ENCODE data around the gene NOL4L.
"Not testable (repeated sequence)": the region's sequence is repeated elsewhere in the genome, so short reads cannot be mapped to it uniquely, and the experiment has no call there.

The NOL4L gene

DNA sequence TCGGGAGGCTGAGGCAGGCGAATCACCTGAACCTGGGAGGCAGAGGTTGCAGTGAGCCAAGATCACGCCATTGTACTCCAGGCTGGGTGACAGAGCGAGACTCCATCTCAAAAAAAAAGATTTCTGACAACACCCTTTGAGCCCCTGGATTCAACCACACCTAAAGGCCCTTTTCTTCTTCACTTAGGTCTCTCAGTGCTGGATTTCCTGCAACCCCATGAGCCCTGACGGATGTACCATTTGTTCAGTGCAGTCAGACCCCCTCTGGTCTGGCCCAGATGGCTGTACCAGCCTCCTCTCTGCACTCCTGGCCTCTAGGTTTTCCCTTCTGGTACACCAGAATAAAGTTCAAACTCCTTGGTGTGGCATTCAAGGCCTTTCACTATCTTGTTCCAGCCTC, 9.1 kb upstream of the NOL4L start:
- no peak for DNase-seq

DNA sequence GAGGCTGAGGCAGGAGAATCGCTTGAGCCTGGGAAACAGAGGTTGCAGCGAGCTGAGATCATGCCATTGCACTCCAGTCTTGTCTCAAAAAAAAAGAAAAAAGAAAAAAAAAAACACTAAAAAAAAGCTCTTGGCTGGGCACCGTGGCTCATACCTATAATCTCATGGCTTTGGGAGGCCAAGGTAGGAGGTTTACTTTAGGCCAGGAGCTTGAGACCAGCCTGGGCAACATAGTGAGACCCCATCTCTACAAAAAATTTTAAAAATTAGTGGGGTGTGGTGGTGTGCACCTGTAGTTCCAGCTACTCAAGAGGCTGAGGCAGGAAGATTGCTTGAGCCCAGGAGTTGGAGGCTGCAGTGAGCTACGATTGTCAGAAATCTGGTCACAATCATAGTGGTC, 7.5 kb upstream of the NOL4L start:
- DNase-seq = not testable (repeated sequence)

DNA sequence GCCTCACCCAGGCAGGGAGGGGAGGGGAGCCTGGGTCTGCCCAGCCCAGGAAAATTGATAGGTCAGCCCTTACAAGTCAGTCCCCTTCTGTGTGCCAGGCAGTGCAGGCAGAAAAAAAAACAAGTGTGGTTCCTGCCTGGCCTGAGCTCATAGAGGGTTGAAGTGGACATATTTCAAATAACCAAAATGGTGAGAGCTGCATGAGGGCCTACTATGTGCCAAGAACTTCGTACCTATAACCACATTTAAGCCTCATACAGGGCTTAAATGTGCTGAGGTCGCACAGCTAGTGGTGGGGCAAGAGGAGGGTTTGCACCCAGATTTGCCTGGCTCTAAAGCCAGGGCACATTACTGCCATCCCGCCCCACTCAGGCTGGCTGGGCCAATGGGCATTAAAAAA, 6.9 kb upstream of the NOL4L start:
- no peak for DNase-seq

DNA sequence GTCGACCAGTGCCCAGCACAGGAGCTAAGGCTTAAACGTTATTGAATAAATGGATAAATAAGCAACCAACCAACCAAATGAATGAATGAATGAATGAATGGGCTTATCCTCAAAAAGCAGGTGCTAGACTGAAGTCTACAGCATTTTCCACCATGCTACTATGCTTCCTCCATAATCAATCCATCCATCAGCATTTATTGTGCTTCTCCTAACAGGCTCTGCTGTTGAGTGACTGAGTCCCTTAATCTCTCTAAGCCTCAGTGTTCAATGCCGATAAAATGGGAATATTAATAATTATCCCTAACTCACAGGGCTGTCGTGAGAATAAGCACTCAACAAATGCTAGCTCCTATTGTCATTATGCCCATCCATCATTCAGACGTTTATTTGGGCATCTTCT, 4.6 kb upstream of the NOL4L start:
- DNase-seq = no peak

- no peak for DNase-seq
Observed at GRCh38 chr20:32589256-32589655, 4.1 kb upstream of the NOL4L start.

- no peak for DNase-seq
Observed at GRCh38 chr20:32588040-32588439, 2.9 kb upstream of the NOL4L start.

- no peak for DNase-seq
Observed at GRCh38 chr20:32586291-32586690, 1.2 kb upstream of the NOL4L start.

DNA sequence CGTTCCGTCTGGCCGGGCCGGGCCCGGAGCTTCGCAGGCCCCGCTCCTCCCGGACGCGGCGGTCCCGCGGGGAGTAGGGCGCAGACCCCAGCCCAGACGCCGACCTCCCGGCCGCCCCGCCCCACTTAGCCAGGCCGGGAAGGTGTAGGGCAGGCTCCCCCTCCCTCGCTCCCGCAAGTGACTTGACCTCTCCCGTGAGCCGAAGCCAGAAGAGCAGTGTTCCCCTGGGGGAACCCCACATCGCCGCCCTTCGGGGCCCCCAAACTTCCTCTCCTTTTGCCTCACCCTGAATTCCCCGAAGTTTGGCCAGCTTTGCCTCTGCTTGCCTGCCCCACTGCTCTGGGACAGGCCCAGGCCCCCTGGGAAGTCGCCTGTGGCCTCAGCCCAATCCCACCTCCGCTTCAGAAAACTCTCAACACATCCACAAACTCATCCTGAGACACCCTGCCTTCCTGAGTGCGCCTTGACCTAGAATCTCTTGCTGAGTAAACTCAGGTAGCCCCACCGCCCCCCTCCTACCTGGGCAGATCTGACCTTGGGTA, 524 bp upstream of the NOL4L start:
- no peak for DNase-seq

- DNase-seq = no peak
Observed at GRCh38 chr20:32583581-32584070, 1.5 kb downstream of the NOL4L start.

GRCh38 chr20:32582659-32583580, 2.2 kb downstream of the NOL4L start:
- DNase-seq = no peak

DNA sequence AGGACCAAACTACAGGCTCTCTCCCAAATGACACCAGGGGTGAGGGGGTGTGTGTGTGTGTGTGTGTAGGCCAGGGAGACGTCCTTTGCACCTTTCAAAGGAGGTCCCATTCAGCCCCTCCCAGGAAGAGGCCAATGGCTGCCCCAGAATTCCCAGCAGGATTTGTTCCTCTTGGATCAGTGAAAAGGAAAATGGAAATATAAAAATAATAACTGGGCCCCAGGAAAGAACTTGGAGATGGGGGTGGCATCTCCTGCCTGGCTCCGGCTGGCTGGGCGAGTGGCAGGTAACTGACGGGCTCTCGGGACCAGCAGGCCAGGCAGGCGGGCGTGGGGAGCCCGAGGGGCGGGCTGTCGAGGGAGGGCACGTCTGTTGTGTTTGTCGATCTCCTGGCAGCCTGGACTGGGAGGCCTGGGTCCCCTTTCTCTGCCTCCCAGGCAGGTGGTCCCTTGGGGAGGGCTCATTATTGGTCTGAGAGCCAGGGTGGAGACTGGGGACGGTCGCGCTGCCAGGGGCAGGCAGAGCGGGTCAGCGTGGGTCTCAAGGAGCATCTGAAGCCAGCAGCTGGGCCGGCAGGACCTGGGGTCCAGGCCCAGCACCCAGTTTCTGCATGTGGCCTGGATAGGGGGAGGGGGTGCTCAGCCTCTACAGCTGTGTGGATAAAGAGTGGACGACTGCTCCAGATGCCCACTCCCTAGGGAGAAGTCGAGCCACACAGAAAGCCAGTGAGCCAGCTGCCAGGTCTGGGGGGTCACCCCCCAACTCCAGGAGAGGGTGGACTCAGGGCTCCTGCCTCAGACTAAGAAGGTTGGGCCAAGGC, 3.1 kb downstream of the NOL4L start:
- DNase-seq = no peak

- no peak for DNase-seq
Observed at GRCh38 chr20:32580970-32581838, 3.9 kb downstream of the NOL4L start.

GRCh38 chr20:32580219-32580969, 4.7 kb downstream of the NOL4L start:
- no peak for DNase-seq

GRCh38 chr20:32578840-32579390, 6.2 kb downstream of the NOL4L start:
- DNase-seq = no peak

- DNase-seq = not testable (repeated sequence)
Observed at GRCh38 chr20:32578062-32578461, 7.1 kb downstream of the NOL4L start.

- DNase-seq = no peak
Observed at GRCh38 chr20:32577657-32578056, 7.5 kb downstream of the NOL4L start.

- DNase-seq = no peak
Observed at GRCh38 chr20:32577023-32577422, 8.1 kb downstream of the NOL4L start.

GRCh38 chr20:32576560-32576959, 8.6 kb downstream of the NOL4L start:
- DNase-seq = no peak

DNA sequence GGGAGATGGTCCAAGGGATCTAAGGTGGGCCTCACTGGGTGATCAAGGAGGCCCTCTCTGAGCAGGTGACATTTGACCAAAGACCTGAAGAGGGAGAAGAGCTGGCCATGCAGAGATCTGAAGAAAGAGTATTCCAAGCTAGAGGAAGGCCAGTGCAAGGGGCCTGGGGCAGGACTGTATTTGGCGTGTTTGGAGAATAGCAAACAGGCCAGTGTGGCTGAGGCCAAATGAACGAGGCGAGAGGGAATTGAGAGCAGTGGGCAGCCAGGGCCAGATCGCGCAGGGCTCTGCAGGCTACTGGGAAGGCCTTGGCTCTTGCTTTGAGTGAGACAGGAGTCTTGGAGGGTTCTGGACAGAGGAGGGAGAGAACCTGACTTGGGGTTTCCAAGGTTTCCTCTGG, 9.3 kb downstream of the NOL4L start:
- no peak for DNase-seq

DNA sequence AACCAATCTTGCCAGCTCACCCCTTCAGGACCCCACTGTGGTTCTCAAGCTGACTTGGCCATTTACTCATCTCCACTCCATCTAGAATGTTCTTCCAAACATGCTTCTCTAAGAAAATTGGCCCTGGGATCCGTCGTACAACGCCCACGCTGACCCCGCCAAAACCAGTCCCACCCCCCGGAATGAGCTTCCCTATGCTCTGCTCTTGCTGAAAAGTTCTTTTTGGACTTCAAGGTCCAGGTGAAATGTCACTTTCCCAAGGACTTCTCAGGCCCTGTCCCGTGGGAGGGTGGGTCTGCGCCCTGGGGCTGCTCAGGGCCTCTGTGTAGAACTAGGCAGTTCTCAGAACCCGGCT, 9.9 kb downstream of the NOL4L start:
- DNase-seq = no peak
